Medulla oblongata (tissue), 1 donor: ENCODE results near the gene C19orf81.

Experiments used
- DNase-seq: peaks from one replicate; pipeline ENCODE4 v3.0.0-alpha.2; 2015; ENCODE audit errors: extremely low spot score

C19orf81 gene

DNA sequence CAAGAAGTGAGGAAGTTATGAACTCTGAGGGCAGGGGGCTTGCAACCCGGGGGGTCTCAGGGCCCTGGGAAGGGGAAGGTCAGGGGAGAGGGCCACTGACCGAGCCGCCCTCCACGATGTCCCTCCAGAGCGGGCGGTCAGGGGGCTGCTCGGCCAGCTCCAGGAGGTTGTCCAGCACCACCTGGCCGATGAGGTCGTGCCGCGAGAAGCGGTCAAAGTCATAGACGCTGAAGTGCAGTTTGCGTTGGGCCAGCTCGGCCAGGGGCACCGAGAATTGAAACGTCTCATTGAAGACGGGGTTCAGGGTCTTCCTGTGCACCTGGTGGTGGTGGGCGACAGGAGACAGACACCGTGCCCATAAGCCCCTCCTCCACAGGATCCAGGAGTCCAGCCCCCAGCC is 20.1 kb upstream of the C19orf81 start:
- no peak for DNase-seq

DNA sequence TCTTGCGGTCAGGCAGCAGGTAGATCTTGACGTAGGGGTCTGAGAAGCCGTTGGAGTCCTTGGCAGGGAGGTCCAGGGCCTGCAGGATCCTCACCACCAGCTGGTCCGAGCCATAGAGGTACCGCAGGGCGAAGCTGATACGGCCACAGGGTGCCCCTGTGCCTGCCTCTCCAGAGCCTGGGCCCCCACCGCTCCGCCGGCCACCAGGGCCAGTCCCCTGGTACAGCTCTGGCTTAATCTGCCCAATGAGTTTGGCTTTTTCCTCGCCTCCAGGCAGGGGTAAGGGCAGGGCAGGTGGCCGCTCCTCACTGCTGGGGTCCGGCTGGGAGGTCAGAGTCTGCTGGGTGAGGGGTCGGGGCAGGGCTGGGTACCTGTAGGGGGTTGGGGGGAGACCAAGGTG is 19.4 kb upstream of the C19orf81 start:
- DNase-seq, result no peak

DNA sequence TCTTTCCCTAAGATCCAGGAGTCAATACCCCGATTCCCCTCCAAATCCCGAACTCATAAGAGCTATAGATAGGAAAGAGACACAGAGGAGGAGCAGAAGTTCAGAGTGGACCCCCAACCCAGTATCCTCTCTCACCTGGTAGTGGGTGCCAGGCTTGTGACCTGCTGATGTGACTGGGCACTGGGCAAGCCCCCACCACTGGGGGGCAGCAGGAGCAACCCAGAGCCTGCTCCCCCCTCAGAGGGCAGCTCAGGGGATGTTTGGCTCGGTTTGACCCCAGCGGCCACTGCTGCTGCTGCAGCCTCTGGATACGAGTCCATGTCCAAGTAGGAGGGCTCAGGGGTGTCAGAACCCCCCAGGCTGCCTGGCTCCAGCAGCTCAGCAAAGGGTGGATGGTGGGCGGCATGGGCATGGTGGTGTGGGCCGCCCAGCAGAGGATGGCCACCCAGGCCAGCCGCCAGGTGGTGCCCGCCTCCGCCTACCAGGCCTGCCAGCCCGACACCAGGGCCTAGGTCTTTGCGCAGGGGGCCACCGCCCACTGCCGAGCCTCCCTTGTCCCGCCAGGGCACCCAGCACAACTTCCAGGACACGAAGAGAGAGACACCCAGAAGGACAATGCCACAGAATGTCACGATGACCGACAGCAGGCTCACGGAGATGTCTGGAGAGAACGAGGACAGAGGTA is 17.0 kb upstream of the C19orf81 start:
- no peak for DNase-seq

DNA sequence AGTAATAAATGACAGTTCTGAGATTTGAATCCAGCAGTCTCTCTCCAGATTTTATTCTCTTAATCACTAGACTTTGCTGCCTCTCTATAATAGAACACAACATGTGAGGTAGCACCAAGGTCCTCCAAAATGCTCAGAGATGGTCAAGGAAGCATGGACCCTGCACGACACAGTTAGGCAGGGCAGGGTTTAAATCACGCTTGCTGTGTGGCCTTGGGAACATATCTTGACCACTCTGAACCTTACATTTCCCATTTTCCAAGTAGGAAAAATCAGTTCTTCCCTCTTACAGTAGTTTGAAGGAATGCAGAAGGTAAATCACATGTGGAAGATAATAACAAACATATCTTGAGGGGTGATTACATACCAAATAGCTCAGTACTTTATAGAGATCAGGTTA is 15.9 kb upstream of the C19orf81 start:
- DNase-seq, result no peak

DNA sequence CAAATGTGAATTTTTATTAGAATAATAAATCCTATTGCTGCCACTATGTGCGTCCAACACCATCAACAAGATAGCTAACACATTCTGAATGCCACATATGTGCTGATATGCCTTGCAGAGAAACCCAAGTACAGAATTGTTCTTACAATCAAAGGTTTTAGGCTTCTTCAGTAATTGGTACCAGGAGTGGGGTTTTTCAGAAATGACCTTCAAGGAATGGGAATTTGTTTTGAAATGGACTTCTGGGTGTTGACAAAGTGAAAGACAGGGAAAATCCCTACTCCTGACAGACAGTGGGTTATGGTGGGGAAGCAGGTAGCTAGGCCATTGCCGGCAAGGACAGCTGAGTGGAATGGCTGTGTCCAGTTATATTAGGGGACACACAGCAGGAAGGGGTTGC is 15.3 kb upstream of the C19orf81 start:
- DNase-seq, result no peak

DNA sequence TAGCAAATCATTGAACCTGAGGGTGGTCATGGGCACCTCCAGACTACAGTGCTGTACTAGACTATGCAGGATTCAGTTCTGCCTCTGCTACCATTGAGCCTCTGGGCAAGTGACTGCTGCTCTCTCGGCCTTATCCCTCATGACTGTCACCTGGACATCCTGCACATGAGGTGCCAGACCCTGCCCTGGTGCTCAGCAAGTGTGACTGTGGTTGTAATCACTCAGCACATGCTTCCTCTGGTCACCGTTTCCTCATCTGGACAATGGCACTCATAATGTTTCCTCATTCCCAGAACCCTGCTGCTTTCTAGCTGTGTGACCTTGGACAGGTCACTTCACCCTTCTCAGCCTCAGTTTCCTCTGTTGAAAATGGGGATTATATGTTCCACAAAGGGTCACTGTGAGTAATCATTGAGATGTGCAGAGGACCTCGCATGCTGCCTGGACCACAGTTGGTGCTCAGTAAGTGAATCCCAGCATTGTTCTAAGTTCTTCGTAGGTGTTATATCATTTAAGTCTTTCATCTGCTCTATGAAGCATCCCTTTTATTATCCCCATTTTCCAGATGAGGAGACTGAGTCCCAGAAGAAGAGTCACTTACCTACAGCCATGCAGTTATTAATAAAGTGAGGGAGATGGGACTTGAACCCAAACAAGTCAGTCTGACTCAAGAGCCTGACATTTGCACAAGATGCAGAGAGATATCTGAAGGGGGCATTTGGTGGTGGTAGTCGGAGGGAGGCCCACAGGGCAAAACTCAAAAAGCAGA is 12.7 kb upstream of the C19orf81 start:
- no peak for DNase-seq

DNA sequence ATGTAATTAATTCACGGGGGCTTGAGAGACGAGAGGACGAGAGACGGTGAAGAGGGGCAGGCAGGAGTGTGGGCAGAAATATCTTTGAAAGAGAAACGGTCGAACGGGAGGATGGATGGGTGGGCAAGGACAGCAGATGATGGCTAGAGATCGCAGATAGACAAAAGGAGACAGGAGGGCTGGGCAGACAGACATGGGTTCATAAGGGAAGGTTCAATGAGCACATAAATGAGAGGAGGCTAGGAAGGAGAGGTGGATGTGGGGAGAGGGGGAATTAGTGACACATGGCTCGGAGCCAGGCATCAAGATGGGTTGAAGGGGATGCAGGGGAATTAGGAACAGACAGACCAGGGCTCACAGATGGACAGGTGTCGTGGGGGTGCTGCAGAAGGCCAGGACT is 10.6 kb upstream of the C19orf81 start:
- DNase-seq, result no peak

DNA sequence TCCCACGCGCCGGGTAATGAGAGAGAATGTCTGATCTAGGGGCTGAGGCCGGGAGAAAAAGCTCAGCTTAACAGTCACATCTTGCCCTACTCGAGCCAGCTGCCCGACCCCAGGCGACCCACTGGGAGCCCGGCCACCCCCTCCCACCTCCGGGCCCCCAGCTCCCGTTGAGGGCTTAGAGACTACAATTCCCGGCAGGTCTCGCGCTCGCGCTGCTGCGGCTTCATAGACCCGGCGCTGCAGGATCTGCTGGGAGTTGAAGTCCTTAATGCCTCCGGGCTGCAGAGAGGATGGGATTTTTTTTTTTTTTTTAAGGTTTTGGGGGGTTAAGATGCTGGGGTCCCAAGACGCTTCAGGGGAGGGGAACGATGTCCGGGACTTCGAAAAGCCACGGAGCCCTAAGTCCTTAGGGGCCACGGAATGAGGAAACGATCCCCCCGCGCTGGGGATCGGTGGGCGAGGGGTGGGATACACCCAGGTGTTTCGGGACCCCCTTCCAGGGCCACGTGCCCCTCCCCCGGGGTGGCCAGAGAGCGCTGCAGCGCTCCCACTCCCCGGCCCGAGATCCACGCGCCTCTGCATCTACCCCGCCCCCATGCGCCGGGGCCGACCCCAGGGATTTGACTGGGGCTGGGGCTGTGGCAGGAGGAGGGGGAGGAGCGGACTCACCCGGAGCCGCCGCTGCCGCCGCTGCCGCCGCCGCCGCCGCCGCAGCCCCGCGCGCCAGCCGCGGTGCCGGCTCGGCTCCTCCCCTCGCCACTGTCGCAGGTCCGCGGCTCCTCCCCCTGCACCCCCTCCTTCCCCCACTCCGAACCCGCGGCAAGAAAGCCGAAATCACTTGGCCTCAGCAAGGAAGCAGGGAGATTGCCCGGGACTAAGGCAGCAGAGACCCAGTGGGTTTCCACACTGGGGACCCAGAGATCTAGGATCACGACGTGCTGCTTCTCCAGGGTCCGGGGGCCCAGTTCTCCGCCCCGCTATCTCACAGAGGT is 9.8 kb upstream of the C19orf81 start, which contains the start of gene SYT3:
SYT3 (minus strand) TSS at position 761 of the 992 bp plus-strand sequence. CDS start 2,470 bp downstream, outside the sequence.
- DNase-seq, result peak; percentile 66

DNA sequence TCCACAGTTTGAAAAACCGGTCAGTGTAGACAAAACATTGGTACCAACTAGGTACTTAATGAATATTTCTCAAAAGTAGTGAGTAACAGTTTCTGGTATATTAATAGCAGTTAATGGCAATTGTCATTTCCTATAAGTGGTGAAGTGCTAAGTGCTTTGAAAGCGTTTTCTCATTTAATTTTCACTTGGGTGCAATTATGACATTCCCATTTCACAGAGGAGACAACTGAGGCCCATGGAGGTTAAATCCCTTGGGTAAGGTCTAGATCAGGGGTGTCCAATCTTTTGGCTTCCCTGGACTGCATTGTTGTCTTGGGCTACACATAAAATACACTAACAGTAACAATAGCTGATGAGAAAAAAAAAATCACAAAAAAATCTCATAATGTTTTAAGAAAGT is 8.9 kb upstream of the C19orf81 start:
- no peak for DNase-seq

DNA sequence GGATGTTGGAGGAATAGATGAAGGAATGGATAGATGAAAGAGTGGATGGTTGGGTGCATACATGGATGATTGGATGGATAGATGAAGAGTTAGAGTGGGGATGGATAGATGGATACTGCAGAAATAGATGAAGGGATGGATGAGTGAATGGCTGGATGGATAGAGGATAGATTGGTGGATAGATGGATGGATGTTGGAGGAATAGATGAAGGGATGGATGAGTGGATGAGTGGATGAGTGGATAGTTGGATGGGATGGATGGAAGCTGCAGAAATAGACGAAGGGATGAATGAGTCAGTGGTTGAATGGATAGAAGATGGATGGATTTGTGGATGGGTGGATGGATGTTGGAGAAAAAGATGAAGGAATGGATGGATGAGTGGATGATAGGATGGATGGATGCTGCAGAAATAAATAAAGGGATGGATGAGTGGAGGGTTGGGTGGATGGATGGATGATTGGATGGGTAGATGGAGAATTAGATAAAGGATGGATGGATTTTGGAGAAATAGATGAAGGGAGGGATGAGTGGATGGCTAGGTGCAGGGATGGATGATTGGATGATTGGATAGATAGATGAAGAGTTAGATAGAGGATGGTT is 4.8 kb upstream of the C19orf81 start:
- DNase-seq, result no peak

DNA sequence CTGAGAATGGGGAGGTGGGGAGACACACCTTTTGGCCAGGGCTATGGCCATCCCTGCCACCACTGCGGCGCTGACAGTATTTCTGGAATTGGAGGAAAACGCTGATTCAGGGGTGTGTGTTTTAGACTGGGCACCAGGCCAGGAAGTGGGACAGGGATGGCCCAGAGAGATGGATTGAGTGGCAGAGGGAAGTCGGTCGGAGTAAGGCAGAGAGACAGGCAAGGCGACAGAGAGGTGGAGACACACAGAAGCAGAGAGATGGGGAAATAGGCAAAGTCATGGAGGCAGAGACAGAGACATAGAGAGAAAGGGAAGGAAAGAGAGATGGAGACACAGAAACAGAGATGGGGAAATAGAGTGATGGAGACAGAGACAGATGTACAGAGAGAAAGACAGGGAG is 4.1 kb upstream of the C19orf81 start:
- DNase-seq, result no peak

DNA sequence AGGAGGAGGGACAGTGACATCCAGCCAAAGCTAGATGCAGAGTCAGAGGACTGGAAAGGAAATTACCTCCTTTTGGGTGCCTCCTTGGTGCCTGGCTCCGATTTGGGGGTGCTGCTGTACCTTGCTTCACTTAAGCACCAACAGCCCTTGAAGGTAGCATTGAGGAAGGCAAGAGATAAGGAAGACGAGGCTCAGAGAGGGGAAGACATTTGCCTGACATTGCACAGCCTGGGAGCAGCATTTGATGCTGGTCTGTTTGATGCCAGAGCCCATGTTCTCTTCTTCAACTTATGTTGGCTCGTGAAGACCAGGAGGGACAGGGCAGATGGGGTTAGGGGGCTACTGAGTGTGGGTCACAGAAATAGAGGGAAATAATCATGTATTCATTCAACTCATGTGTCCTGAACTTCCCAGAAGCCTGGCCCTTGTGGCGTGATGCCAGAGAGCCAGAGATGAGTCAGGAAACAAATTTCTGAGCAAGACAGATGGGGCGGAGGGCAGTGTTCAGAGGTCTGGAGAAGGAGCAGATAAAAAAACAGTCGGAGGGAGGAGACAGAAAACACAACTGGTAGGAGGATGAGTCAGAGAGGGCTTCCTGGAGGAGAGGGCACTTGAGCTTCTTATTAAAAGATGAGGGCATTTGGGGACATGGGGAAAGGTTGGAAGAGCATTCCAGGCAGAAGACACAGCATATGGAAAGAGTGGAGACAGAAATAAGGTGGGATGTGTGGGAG is 3.0 kb upstream of the C19orf81 start:
- no peak for DNase-seq

DNA sequence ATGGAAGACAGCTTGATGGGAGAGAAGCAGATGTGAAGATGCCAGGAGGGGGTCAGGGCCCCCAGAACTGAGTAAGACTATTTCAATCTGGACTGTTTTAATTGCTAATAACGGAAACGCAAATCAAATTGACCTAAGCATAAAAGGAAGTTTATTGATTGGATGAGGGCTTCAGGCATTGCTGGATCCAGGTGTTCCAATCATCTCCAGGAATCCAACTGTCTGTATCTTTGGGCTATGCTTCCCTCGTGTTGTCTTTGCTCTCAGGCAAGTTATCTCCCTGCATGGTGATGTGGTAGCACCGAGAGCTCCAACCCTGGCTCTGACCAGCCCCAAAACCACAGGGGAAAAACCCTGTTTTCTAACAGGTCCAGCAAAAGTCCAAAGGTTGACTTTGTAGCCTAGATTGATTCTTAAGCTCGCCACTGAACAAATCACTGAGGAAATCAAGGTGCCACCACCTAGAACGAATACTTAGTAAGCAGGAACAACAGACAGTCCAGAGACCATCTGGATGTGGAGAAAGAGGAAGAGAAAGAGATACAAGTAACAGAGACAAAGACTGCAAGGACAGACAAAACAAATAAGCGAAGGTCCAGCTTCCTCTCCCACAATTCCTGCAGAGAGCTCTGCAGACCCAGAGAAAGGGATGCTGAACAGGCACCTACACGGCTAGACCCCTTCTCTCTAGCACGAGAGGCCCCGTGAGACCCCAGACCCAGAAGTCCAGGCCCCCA is 1.2 kb upstream of the C19orf81 start:
- DNase-seq, result no peak

DNA sequence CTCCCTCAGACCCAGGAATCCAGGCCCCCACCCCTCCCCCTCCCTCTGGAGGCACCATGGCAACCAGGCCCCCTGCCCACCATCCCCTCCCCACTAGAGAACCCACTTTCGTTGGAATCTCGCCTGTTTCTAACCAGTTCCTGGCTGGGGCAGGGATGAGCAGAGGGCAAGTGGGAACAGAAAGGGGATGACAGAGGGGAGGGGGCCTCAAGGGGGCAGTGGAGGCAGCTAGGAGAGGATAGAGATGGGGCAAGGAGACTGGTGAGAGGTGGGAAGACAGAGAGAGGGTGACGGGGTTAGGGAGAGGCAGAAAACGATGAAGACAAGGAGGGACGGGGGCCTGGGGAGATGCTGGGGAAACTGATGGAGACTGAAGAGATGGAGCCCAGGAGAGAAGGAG is 586 bp upstream of the C19orf81 start:
- DNase-seq, result no peak

DNA sequence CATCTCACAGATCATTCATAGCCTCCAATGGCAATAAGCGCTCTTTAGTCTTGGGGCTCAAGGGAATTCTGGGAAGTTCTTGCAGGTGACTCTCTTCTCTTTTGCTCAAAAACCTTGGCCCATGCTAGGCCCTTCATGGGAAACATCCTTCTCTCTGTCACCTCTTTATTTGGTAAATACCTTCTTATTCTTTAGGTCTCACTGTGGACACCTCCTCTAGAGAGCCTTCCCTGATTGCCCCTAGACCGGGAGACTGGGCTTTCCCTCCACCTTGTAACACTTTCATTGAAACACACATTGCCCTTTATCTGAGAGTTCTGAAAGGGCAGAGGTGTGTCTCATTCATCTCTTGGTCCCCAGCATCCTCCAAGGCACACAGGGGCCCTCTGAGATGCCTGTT is 1.9 kb downstream of the C19orf81 start:
- no peak for DNase-seq

DNA sequence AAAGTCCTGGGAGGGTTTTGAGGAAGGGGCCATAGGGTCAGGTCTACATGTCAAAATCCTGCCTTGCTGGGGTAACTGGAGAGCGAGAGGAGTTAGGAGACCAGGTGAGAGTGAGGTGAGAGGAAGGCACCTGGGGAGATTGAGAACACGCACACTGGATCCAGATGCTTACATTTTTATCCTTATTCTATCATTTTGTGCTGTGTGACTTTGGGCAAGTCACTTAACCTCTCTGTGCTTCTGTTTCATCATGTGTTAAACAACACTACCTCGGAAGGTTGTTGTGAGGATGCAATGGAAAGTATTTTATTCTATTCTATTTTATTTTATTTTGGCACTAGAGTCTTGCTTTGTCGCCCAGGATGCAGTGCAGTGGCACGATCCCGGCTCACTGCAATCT is 3.5 kb downstream of the C19orf81 start:
- no peak for DNase-seq

DNA sequence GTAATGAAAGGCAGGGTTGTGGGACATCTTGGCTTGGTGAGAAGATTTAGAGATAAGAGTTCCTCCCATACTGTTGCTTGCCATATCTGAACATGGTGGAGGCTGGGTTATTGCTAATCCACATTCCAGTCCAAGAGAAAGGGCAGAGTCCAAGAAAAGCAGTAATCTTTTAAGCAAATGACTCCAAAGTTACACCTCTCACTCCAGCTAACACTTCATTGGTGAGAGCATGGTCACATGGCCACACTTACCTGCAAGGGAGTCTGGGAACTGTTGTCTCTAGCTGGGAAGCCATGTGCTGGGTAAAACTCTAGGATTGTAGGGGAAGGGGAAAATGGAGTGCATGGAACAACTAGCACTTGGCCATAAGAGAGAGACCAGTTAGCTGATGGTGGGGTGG is 5.6 kb downstream of the C19orf81 start:
- no peak for DNase-seq

DNA sequence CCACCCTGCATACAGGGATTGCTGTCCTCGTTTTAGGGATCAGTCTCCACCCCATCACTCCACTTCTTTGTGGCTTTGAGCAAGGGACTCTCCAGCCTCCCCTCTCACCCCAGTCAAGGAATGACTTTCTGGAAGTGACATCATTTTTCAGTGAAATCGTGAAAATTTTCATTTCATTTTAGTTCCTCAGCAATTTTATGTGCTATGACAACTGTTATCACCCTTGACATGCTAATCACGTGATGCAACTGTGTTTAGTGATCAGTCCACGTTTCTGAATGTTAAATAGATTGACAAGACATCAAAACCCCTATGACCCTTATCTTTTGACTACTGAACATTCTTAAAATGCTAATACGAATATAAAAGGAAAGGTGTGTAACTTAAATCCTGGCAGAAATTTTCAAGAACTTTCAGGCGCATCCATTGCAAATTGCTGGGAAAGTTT is 8.0 kb downstream of the C19orf81 start:
- no peak for DNase-seq

DNA sequence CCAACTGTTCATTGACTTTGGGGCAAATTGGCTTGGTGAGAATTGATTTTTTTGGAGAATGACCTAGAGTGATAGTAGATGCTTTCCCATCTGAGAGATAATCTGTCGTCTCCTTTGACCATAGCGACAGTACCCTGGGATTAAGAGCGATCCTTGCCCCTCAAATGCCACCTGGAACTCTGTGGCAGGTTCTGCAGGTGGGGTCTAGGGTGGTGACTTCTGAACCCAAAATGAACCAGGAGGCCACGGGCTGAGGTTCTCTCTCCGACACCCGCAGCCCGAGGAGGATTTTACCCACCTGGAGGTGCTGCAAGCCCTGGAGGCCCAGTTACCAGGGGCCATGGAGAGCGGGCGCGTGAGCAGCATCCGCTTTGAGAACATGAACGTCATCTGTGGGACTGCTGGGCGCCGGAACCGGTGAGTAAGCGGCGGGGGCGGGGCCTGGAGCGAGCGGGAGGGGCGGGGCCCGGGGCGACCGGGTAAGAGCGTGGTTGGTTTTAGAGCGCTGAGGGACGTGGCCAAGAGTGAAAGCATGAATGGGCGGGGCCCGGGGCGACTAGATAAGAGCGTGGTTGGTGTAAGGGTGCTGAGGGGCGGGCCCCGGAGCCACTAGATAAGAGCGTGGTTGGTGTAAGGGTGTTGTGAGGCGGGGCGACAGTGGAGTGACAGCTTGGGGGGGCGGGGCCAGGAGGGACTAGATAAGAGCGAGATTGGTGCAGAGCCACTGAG is 8.6 kb downstream of the C19orf81 start:
- DNase-seq, result peak; percentile 98
